HCT116 (cell line): ENCODE data around the gene KIAA1614.

Experiments
- CTCF ChIP-seq, 3 experiments: fragments of 200-600 bp in 1 of 3; sonication (generic) in 1 of 3; IDR thresholded peaks in 2 of 3; conservative IDR thresholded peaks in 1 of 3; 2 replicates each; pipeline ENCODE4 v1.5.1; 2012 to 2017; ENCODE audit warnings: low read depth in 2 of 3, low read length in 2 of 3, antibody characterized with exemption in 1 of 3, borderline replicate concordance in 1 of 3, control low read depth in 1 of 3, mild to moderate bottlenecking in 1 of 3, mixed read lengths in 1 of 3, mixed run types in 1 of 3, moderate library complexity in 1 of 3; ENCODE audit not compliant: insufficient read depth in 1 of 3
- EZH2 ChIP-seq: fragments of 200-600 bp; sonication (generic); IDR thresholded peaks from 2 replicates; pipeline ENCODE4 v1.6.1; 2017; ENCODE audit warnings: antibody characterized with exemption, mixed run types
- POLR2A ChIP-seq: IDR thresholded peaks from 2 replicates; pipeline ENCODE4 v1.7.0; 2011; ENCODE audit warnings: borderline replicate concordance; ENCODE audit not compliant: insufficient read depth, insufficient read length; ENCODE audit errors: extremely low read depth
- POLR2AphosphoS5 ChIP-seq: IDR thresholded peaks from 2 replicates; pipeline ENCODE4 v1.6.1; 2011; ENCODE audit warnings: mild to moderate bottlenecking, low read depth, low read length, moderate library complexity
- SIN3A ChIP-seq: IDR thresholded peaks from 2 replicates; pipeline ENCODE4 v1.6.1; 2012; ENCODE audit warnings: low read depth
- SP1 ChIP-seq: IDR thresholded peaks from 2 replicates; pipeline ENCODE4 v1.6.1; 2012; ENCODE audit warnings: low read depth
- ZBTB33 ChIP-seq: IDR thresholded peaks from 2 replicates; pipeline ENCODE4 v1.6.1; 2011; ENCODE audit warnings: mild to moderate bottlenecking, low read length, moderate library complexity; ENCODE audit not compliant: insufficient replicate concordance; ENCODE audit errors: extremely low read depth

- TF ChIP-seq POLR2A: no peak
- TF ChIP-seq CTCF (IDR thresholded peaks at IDR 0.05 in 2 of 3, conservative IDR thresholded peaks at IDR 0.05 in 1 of 3; ENCODE audit: borderline replicate concordance in 1 of 3, insufficient read depth in 1 of 3, low read depth in 2 of 3, low read length in 2 of 3): no peak
- TF ChIP-seq POLR2AphosphoS5: no peak
- TF ChIP-seq SP1: no peak
- no peak for TF ChIP-seq ZBTB33
- no peak for TF ChIP-seq EZH2
- no peak for TF ChIP-seq SIN3A
Observed at GRCh38 chr1:180930687-180931086, 18.0 kb downstream of the KIAA1614 start.
